GM19324 (cell line): ENCODE measurements around the gene ALS2CL.

Experiments used
- ATAC-seq: cut with Tn5 transposase; IDR thresholded peaks from one replicate; pipeline ENCODE4 v1.9.1; 2021; ENCODE audit warnings: mild to moderate bottlenecking, moderate library complexity; ENCODE audit not compliant: unreplicated experiment, low FRiP score

Gene ALS2CL

DNA sequence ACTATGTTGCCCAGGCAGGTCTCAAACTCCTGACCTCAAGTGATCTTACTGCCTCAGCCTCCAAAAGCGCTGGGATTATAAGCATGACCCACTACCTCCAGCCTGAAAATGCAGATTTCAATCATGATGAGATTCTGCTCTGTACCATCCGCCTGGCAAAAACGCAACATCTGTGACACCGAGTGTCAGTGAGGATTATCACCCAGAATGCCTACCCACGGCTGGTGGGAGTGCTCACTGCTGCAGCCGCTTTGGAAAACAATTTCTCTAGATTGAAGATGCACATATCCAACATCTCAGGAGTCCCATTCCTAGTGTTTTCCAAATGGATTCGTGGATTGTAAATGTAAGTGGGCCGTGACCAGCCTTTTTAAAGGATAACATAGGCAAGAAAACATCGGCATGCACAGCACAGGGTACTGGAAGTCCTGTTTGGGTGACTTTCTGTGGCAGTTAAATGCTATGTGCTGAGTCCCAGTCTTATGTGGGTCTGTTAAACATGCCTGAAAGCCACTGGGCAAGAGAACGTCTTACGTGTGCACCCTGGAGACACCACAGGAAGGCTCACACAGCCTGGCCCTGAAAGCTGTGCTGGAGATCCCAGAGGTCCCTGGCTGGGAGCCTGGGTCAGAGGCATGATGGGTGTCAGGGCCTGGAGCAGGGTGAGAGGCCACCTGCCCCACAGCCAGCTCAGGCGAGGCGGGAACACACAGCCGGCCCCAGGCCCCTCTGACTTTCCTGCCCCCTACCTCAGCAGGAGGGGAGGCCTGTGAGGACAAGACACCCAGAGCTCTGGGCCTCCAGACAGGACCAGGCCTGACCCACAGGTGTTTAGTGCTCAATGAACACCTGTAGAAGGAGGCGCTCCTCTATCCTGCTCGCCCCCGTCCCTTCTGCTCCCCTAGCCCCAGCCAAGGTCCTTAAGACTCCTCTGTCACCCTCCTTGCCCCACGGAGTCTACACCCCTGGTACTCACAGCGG, 23.3 kb upstream of the ALS2CL start:
- ATAC-seq = no peak

DNA sequence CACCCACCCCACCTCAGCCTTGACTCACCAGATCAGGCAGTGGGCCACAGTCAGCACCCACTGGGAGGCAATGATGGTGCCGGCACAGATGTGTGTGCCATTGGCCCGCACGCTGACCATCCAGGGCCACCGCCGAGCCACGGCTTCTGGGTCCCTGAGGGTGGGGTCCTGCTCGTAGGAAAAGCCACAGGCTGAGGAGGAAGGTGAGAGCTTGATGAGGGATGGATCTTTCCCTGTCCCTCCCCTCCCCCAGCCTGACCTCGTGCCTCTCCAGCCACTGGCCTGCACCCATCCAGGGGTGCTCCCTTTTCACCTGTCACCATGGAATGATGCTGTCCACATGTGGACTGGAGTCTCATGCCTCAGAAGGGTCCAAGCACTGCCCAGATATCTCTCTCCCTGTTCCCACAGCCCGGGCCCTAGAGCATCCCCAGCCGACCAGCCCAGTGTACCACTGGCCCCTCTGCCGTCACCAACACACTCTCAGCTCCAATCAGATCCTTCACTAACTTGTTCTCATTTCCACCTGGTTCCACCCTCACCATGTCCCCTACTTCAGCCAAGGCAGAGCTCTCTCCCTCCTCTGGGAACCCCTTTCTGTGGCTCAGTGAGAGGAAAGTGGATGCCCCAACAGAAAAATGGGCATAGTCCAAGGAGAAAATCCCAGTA, 22.2 kb upstream of the ALS2CL start:
- no peak for ATAC-seq

GRCh38 chr3:46714728-46715506, 21.4 kb upstream of the ALS2CL start:
- ATAC-seq = no peak

DNA sequence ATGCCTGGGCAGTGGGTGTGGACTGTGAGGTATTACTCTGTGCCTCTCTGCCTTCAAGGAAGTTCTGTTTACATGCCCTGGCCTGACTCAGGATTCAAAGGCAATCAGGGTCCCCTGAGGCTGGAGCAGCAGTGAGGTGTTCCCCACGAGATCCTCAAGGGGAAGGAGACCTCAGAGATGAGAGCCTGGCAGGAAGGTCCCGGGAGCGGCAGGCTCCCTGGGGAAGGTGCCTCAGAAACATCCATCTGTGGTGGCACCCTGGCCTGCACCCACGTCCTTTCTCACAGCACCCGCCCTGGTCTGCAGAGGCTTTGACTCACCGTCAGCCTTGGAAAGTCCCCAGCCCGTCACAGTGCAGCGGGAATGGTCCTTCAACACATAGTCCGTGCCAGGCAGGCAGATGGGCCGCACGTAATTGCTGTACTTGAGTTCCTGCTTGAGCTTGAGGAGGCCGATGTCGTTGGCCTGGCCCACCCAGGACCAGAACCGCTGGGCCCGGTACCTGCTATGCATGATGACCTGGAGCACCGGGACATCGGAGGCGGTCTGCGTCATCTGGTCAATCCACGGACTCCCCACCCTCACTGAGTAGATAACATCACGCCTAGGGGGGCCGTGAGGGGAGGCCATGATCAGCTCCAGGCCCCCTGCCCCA, 20.5 kb upstream of the ALS2CL start:
- no peak for ATAC-seq

- ATAC-seq = no peak
These were observed 19.8 kb upstream of the ALS2CL start for GRCh38 chr3:46713050-46713897.

GRCh38 chr3:46712191-46713049, 18.9 kb upstream of the ALS2CL start:
- ATAC-seq = no peak

DNA sequence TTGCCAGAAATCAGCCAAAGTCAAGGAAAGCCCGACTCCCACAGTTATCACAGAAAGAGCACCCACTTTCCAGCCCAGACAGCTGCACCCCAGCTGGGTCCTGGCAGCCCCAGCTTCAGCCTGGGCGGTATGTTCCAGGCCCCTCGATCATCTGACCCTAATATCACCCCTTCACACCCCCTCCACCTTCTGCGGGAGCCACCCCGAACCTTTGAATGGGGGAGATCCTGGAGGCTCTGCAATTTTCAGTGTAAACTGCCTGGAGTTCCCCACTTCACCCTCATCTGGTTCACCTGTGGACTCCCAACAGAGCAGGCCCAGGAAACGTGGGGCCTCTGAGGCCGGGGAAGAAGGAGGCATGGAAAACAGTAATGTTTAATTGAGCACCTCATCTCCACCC, 18.3 kb upstream of the ALS2CL start:
- no peak for ATAC-seq

DNA sequence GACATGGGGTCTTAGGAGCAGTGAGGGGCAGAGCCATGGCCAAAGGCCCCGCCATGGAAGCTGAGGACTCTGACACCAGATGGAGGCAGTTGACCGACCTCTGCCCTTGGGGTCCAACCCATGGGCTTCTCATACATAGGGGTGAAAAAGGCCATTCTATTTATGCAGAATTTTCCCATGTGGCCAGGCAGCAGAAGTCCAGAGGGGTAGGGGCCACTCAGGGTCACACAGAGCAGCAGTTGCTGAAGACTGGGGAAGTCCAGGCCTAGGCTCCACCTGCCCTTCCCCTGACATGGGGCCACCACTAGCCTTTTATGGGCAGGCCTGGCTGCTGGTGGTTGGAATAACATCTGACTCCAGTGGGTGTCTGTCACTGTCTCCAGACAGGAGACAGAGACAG, 17.8 kb upstream of the ALS2CL start:
- ATAC-seq = no peak

GRCh38 chr3:46710671-46711295, 17.3 kb upstream of the ALS2CL start:
- no peak for ATAC-seq

DNA sequence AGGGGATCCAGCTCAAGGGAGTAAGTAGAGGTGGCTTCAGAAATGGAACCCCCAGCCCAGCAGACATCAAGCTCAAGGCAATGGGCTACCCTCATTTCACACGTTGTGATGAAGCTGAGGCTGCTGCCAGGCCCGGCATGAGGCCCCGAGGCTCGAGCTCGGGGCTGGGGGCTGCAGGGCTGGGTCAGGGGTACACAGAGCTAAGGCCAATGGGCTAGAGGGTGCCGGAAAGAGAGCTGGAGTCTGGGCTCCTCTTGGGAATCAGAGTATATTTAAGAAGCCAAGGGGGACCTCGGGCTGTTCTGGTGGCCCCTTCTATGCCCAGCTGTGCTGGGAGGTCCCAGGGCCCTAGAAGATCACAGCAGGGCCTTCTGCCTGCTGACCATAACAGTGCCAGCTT, 16.8 kb upstream of the ALS2CL start:
- no peak for ATAC-seq

DNA sequence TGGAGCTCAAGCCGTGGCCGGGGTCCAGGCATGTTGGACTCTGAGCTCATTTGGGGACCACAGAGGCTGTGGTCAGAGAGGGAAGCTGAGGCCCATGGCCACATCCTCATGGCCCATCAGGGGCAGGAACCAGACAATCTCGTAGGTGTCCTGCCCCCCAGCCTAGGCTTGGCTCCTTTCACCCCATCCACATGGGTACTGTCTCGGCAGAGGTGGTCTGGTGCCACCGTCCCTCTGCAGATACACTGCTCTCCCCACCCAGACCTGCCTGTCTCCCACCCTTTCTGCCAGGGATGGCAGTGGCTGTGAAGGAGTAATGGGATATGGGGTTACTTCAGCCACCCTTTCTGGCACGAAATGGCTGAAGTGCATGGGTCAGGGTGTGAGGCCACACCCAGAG, 16.2 kb upstream of the ALS2CL start:
- ATAC-seq = no peak

- no peak for ATAC-seq
These were observed 15.7 kb upstream of the ALS2CL start for GRCh38 chr3:46709157-46709654.

DNA sequence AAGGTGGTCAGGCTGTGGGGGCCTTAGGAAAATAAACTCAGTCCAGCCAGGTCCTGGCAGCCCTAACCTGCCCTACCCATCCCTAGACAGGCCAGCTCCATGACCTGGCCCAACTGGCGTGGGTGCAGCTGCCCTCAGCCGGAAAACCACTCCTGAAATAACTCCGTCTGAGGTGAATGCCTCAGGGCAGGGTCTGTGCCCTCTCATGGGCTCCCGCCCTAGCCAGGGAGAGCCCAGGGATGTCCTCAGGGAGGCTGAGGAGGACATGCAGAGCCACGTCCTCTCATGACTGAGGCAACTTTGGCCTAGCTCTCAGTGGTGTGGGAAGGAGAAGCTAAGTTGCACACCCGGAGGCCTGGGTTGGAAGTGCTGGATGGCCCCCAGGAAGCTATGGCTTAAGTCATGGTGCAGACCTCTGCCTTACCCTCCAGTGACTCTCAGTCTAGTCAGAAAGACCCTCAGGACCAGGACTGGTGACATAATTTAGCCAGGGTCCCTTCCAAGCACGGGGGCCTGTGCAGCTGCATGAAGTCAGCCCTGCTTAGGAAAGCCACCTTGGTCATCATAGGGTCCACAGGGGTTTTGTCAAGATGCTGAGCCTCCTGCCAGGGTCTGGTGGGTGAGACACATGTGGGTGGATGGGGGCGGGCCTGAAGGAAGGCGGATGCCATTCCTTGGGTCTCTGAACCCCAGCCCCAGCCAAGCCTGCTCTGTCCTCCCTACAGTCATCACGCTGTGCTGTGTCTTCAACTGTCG, 15.1 kb upstream of the ALS2CL start:
- no peak for ATAC-seq

DNA sequence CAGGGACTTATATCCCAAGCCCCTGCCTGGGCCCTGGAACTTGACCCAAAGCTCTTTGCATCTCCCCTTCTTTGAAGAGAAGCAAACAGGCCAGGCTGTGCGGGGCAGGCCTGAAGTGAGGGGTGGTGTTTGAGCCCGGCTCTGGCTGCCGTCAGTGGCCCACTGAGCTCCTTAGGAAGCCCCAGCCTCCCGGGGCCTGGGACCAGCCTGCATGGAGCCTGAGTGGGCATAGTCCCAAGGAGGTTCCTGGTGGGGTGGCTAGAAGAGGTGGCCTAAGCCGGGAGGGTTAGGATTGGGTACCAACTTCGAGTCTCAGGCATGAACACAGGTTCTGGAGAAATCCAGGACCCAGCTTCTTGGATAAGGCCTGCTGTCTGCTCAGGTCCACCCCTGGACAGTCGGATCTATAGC, 14.1 kb upstream of the ALS2CL start:
- ATAC-seq = no peak

DNA sequence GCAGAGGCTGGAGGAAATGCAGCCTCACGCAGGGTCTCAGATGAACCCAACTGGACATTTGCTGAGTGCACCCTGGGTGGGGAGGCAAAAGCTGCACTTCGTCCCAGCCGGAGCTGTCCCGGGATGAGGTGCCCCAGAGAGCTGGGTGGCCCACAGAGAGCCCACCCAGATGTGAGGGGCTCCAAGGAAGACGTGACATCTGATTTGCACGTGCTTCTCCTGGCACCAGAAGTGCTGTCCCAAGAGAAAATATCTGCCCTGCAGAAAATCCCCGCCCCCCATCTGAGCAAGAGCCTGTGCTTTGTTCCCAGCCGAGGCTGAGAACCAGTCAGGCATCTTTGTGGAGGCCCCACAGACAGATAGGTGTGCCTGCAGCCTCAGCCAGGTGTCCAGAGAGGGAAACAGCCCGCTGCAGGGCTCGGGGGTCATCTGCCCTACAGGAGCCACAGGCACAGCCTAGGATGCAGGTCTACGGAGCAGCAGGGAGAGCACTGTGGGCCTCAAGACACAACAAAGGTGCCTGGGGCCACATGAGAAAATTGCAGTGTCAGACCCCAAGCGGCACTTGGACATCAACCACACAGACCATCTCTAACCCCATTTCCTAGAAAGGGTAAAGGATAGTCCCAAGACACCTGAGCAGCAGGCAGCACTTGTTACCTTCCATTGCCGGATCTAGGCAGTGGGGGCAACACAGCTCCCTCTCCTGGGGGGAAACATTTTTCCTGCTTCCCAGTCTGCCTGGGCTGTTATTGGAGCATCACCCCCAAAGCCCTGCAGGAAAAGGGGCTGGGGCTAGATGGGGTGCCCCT, 13.5 kb upstream of the ALS2CL start:
- no peak for ATAC-seq

DNA sequence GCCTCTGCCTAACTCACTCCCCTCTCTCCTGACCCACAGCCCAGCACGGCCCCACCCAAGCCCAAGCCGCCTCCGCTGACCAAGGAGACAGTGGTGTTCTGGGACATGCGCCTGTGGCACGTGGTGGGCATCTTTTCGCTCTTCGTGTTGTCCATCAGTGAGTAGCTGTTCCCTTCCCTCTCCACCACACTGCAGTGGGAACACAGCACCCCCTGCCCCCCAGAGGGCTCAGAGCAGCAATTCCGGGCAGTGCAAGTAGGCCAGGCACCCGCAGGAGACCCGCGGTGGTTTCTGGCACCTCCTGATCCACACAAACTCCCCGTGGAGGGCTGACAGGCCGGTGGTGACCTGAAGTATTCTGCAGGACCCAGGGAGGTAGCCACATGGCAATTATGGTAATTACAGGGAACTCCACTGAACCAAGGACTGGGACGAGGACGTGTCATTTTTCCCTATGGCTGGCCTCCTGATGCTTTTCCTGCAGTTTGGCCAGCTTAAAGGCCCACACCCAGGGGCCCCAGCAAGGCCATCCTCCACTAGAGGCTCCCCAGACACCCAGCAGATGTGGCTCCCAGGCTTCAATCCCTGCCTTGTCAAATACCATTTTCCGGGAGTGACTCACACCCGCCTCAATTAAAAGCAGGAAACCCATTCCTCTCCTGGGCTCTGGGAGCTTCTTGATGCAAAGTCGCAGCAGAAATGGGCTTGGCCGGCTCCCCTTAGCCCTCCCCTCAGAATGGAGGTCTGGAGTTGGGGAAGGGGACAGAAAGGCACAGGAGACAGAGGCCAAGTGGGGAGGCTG, 12.5 kb upstream of the ALS2CL start:
- ATAC-seq = no peak
